Measurements from ENCODE around the gene KLHL28. TPM values are rescaled to one million over a fixed set of nuclear protein-coding genes. Genes with fewer than 3 reads are reported as not detected.
A peak's percentile ranks its signal among the peaks of the same experiment; 100 is the strongest.
"Not testable (repeated sequence)": the region's sequence is repeated elsewhere in the genome, so short reads cannot be mapped to it uniquely, and the experiment has no call there.

The KLHL28 gene
- total and polyA plus RNA-seq, 8 donors, result 1.5 to 9.2 (median 5.8) TPM

DNA sequence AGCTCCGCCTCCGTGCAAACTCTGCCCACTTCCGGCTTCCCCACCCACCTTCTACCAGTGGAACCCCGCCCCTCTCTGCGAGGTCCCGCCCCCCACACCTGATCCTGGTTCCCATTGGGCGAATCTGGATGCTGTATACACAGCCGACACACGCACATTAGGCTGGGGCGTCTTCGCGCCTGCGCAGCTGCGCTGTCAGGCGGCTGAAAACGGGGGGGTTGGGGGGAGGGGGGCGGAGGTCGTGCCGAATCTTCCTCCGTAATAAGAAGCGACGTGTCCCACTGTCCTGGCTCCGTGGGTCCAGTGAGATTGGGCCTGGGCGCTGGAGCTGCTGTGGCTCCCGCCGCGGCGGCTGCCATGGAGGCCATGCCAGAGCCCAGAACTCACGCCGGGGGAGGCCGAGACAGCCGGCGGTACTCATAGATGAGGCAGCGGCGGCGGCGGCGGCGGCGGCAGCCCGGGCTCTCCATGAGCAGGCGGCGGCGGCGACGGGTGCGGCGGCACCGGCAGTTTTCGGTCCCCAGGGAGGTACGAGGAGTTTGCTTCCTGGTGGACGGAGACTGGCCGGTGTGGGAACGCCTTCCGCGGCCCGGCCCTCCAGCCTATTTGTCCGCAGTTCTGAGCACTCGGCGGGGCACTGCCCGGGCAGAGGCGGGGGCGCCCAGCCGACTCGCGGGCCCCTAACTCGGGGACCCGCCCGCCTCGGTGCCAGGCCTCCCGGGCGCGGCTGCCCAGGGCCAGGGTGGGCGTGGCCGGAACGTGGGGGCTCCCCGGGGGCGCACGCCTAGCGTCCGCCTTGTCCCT is 64.5 kb downstream of the KLHL28 start:
- FAIRE-seq (no peak), ATAC-seq (peak; percentile 97 to 100 (median 98)), DNase-seq (peak; percentile 97 to 99 (median 99))
- H3K4me1 ChIP-seq, result peaks cover 0 to 17% (median 0%) of the 10 kb centered on the region in 3 donors
- peak overlapping the region; percentile 98 to 99 (median 98) for H3K27ac ChIP-seq
- no peaks in the 10 kb centered on the region for H3K36me3 ChIP-seq
- H3K27me3 ChIP-seq, result no peaks in the 10 kb centered on the region
- H3K9me3 ChIP-seq, result no peaks in the 10 kb centered on the region
- H3K4me3 ChIP-seq, result peak overlapping the region; percentile 85 to 94 (median 90)
- intact Hi-C loops (cut with DNase I), result no loop called here
- WGBS, 2 donors, result 0% methylated on average over 60 to 81 of the region's 81 CpGs
- TF ChIP-seq, protein P1, sequence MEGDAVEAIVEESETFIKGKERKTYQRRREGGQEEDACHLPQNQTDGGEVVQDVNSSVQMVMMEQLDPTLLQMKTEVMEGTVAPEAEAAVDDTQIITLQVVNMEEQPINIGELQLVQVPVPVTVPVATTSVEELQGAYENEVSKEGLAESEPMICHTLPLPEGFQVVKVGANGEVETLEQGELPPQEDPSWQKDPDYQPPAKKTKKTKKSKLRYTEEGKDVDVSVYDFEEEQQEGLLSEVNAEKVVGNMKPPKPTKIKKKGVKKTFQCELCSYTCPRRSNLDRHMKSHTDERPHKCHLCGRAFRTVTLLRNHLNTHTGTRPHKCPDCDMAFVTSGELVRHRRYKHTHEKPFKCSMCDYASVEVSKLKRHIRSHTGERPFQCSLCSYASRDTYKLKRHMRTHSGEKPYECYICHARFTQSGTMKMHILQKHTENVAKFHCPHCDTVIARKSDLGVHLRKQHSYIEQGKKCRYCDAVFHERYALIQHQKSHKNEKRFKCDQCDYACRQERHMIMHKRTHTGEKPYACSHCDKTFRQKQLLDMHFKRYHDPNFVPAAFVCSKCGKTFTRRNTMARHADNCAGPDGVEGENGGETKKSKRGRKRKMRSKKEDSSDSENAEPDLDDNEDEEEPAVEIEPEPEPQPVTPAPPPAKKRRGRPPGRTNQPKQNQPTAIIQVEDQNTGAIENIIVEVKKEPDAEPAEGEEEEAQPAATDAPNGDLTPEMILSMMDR (IDR thresholded peaks at IDR 0.05), result no peak

DNA sequence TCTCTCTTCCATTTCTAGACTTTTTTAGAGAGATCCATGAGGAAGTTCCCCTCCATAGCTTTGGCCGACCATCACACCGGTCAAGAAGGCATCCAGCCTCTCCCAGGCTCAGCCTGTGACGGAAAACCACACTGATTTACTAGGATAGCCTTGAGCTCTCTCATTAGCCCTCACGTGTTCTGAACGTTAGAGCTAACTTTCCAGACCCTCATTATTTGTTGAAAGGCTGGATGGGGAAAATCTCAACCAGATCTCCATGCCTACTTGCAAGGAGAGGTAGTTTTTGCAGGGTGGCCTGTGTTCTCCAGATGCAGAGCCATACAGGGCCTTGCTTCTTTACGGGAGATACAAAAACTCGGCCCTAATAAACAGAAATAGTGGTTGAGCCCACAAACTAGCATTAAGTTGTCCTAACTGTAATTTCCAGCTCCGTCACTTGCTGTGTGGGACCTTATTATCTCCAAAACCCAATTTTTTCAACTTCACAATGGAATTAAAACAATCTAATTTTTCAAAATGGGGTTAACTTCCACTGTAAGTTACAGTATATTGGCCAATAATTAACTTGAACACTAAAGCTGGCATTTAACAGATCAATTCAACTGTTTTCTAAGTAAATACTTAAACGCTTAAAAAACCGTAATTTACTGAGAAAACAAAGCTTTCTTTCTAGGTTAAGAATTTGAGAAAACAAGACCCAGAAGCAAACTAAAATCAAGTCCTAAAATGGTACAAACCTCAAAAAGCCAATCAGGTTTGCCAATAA is 65.3 kb downstream of the KLHL28 start:
- Histone ChIP-seq H3K27ac (peak overlapping the region in 3 of 4 donors; percentile 25 to 99 (median 98)), H3K4me1 (peaks cover 0 to 17% (median 0%) of the 10 kb centered on the region in 3 donors), H3K9me3 (no peaks in the 10 kb centered on the region), H3K27me3 (no peaks in the 10 kb centered on the region), H3K36me3 (no peaks in the 10 kb centered on the region), H3K4me3 (peak overlapping the region in 3 of 4 donors; percentile 5 to 94 (median 86))
- ATAC-seq, result no peak
- TF ChIP-seq, protein P1 (IDR thresholded peaks at IDR 0.05), result no peak
- 55 to 60% methylated on average over 10 of the region's 10 CpGs for WGBS, 2 donors
- DNase-seq, result no peak
- intact Hi-C loops (cut with DNase I), result no loop called here
- FAIRE-seq, result peak; percentile 89

DNA sequence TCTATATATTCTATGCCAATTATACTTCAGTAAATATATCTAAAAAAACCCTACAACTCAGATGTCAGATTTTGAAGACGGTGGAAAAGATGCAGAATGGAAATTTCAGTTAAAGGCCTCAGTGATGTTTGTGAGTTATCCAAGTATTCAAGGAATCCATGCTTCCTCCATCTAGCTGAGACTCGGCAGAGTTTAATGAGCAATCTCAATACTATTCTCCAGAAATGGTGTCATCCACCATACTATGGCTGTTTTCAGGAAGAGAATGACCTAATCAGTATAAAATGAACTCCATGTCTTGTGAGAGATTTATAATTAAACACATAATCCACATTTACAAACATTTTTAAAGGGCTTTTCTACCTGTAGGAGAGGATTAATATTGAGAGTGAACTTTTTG is 66.0 kb downstream of the KLHL28 start:
- ATAC-seq (no peak), DNase-seq (no peak), FAIRE-seq (no peak)
- Histone ChIP-seq H3K27me3 (no peaks in the 10 kb centered on the region), H3K9me3 (no peaks in the 10 kb centered on the region), H3K27ac (no peak overlapping the region), H3K36me3 (no peaks in the 10 kb centered on the region), H3K4me3 (no peak overlapping the region), H3K4me1 (peaks cover 0 to 17% (median 0%) of the 10 kb centered on the region in 3 donors)
- TF ChIP-seq, protein P1 (IDR thresholded peaks at IDR 0.05), result no peak
- whole genome bisulfite sequencing, 2 donors, result 88 to 93% methylated on average over 2 of the region's 2 CpGs
- intact Hi-C loops (cut with DNase I), result no loop called here

DNA sequence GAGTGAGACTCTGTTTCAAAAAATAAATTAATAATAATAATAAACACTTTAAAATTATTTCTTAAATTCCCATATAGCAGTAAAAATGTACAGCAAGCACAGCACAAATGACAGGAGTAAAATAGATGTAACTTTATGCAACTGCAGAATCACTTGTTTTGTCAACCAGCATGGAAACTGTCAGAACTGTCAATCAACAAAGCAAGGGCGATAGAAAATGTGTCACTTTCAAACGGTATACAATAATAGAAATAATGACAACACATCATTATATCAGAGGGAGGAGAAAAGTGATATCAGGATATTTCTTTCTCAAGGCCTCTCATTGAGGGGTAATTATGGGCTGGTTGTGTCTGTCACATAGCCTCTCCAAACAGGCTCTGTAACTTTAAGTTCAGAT is 68.2 kb downstream of the KLHL28 start:
- no peak for DNase-seq
- intact Hi-C loops (cut with DNase I), result no loop called here
- ATAC-seq, result no peak
- H3K4me3 ChIP-seq, result no peak overlapping the region
- H3K27me3 ChIP-seq, result no peaks in the 10 kb centered on the region
- FAIRE-seq, result no peak
- WGBS, 2 donors, result 53 to 64% methylated on average over 2 of the region's 2 CpGs
- peaks cover 0 to 8% (median 0%) of the 10 kb centered on the region in 3 donors for H3K4me1 ChIP-seq
- H3K27ac ChIP-seq, result no peak overlapping the region
- TF ChIP-seq, protein P1 (IDR thresholded peaks at IDR 0.05), result no peak
- H3K9me3 ChIP-seq, result no peaks in the 10 kb centered on the region
- H3K36me3 ChIP-seq, result no peaks in the 10 kb centered on the region

DNA sequence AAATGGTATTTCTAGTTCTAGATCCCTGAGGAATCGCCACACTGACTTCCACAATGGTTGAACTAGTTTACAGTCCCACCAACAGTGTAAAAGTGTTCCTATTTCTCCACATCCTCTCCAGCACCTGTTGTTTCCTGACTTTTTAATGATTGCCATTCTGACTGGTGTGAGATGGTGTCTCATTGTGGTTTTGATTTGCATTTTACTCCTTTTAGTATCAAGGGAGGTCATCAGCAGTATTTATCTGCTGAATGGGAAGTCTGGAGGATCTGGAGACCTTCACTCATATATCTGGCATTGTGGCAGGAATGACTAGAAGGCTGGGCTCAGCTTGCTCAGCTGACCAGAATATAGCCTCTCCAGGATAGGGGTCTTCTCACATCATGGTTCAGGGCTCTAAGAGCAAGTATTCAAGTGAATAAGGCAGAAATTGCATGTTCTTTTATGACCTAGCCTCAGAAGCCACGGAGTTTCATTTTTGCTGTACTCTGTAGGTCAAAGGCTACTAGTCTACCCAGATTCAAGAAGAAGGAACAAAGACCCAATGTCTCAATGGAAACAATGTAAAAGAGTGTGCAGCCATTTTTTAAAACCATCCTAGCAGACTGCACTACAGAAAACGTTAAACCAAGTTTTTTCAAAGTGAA is 69.9 kb downstream of the KLHL28 start:
- H3K27ac ChIP-seq; DNase-seq; H3K9me3 ChIP-seq; H3K36me3 ChIP-seq; FAIRE-seq; ATAC-seq; H3K4me3 ChIP-seq; intact Hi-C loops (cut with DNase I); H3K4me1 ChIP-seq; H3K27me3 ChIP-seq: not testable (repeated sequence)
- 56 to 58% methylated on average over 2 of the region's 3 CpGs for WGBS, 2 donors
